Subcutaneous adipose tissue (tissue), 4 donors: Measurements from ENCODE around the gene SLC25A38. TPM values are rescaled to one million over a fixed set of nuclear protein-coding genes. Genes with fewer than 3 reads are reported as not detected.

ENCODE experiments used
- total RNA-seq, 4 donors: library from RNA; depleted of rRNA; stranded (reverse); fragments of >200 nt; gene quantifications; one replicate each; pipeline ENCODE4 v1.1.0, GENCODE V29; 2016
- TF ChIP-seq, protein P1 (sequence below): fragments of 450-650 bp; IDR thresholded peaks from one replicate; pipeline ENCODE4 v1.5.1; 2016; ENCODE audit warnings: low read depth, mild to moderate bottlenecking, control low read depth, antibody characterized with exemption, moderate library complexity

Gene SLC25A38
- total RNA-seq, 4 donors from 2014 or later, result 16.6 to 25.4 (median 21.5) TPM

GRCh38 chr3:39426312-39426711, 43.1 kb downstream of the SLC25A38 start:
- TF ChIP-seq, protein P1, sequence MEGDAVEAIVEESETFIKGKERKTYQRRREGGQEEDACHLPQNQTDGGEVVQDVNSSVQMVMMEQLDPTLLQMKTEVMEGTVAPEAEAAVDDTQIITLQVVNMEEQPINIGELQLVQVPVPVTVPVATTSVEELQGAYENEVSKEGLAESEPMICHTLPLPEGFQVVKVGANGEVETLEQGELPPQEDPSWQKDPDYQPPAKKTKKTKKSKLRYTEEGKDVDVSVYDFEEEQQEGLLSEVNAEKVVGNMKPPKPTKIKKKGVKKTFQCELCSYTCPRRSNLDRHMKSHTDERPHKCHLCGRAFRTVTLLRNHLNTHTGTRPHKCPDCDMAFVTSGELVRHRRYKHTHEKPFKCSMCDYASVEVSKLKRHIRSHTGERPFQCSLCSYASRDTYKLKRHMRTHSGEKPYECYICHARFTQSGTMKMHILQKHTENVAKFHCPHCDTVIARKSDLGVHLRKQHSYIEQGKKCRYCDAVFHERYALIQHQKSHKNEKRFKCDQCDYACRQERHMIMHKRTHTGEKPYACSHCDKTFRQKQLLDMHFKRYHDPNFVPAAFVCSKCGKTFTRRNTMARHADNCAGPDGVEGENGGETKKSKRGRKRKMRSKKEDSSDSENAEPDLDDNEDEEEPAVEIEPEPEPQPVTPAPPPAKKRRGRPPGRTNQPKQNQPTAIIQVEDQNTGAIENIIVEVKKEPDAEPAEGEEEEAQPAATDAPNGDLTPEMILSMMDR, result no peak

GRCh38 chr3:39427506-39427905, 44.3 kb downstream of the SLC25A38 start:
- TF ChIP-seq, protein P1, result no peak

- TF ChIP-seq, protein P1, result no peak
Observed at GRCh38 chr3:39428745-39429201, 45.6 kb downstream of the SLC25A38 start.

DNA sequence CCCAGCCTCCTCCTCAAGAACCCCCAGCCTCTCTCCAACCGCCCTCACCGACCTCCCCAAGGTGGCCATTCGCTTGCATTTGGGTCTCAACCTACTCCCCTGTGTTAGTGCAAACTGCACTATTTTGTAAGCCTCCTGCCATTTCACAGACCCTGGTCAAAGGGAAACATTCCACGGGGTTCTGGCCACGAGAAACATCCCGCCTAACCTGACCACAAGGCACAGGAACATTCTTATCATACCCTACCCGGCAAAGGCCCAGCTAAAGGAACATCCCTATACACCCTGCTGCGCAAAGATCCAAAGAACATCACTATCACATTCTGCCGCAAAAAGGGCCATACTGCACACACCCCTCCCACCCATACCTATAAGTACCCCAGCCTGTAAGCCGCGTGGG, 46.3 kb downstream of the SLC25A38 start:
- TF ChIP-seq, protein P1, result no peak

DNA sequence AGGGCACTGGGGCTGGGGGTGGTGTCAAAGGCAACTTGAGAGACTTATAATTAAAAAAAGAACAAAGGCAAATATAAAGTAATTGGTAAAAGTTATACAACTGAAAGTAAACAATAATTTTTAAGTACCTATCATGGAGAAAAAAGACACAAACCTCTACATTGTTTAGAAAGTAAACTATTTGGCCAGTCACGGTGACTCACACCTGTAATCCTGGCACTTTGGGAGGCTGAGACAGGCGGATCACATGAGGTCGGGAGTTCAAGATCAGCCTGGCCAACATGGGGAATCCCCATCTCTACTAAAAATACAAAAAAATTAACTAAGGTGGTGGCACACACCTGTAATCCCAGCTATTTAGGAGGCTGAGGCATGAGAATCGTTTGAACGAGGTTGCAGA, 49.2 kb downstream of the SLC25A38 start:
- TF ChIP-seq, protein P1, result no peak

- TF ChIP-seq, protein P1, result no peak
Observed at GRCh38 chr3:39433642-39434041, 50.5 kb downstream of the SLC25A38 start.

DNA sequence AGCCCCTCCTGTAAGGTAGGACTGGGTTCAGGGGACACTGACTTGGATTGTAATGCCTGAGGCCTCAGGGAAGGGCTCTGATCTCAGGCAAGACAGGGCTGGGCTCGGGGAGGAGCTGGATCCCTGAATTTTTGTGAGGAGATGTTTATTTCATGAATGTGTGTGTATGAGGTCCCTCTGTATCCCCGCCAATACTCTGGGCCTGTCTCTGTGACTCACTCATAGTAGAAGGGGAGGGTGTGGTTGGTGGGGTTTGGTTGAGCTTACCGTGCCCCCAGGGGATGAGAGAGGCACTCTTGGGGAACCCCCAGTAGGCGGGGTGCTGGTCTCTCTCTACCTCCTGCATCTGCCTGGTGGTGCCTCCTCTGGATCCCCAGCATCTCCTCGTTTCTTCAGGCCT, 51.4 kb downstream of the SLC25A38 start:
- TF ChIP-seq, protein P1, result no peak
